Mucosa of descending colon (tissue), 3 donors: ENCODE results near the gene TRAK1. TPM values are rescaled to one million over a fixed set of nuclear protein-coding genes. Genes with fewer than 3 reads are reported as not detected.

Experiments used
- ATAC-seq: fragments of 200-7000 bp; cut with Tn5 transposase; one replicate; pipeline ENCODE4 v1.9.1; 2020; ENCODE audit warnings: mild to moderate bottlenecking, moderate library complexity
- DNase-seq, 3 donors: peaks; one replicate each; pipeline ENCODE4 v3.0.0-alpha.2; 2020
- H3K36me3 ChIP-seq: fragments of 200-600 bp; one replicate; pipeline ENCODE4 v1.8.0; 2021; ENCODE audit warnings: low read depth, mild to moderate bottlenecking
- H3K4me1 ChIP-seq: fragments of 200-600 bp; one replicate; pipeline ENCODE4 v1.8.0; 2021; ENCODE audit warnings: low read depth, mild to moderate bottlenecking
- H3K4me3 ChIP-seq: fragments of 200-600 bp; one replicate; pipeline ENCODE4 v1.8.0; 2021; ENCODE audit warnings: mild to moderate bottlenecking
- H3K9me3 ChIP-seq: fragments of 200-600 bp; one replicate; pipeline ENCODE4 v1.8.0; 2021; ENCODE audit warnings: mild to moderate bottlenecking
- intact Hi-C, 2 donors: fragments of 100-400 bp; cut with DNase I in 1 of 2; cut with micrococcal nuclease in 1 of 2; formaldehyde crosslinking; loops; one replicate each; pipeline versions ENCODE4 v1.11.0 to v1.11.1; 2022; cut with DNase I, micrococcal nuclease
- total RNA-seq, 3 donors: library from RNA; stranded (reverse); fragmentation: NEBNext Ultra II Directional in 2 of 3; extraction: Animal tissue kit (Norgen Biotek cat#: 25700) in 2 of 3; gene quantifications; one replicate each; pipeline versions ENCODE4 v1.2.1 to v1.2.4, GENCODE V29; 2021 to 2023
- TF ChIP-seq, protein P1 (sequence below): fragments of 200-600 bp; IDR thresholded peaks from one replicate; pipeline ENCODE4 v1.8.0; 2022; ENCODE audit warnings: antibody characterized with exemption, mild to moderate bottlenecking
- donor health status: DM: no; HTN: no; CAD: no; lungs with moderate emphysema.
- donor health status: DM: no; HTN: no; CAD: no.
- donor health status: DM: no; HTN: yes; CAD: no.

TRAK1 gene
- total RNA-seq, 3 donors from 2014 or later = 61.8 to 104 (median 83.4) TPM

DNA sequence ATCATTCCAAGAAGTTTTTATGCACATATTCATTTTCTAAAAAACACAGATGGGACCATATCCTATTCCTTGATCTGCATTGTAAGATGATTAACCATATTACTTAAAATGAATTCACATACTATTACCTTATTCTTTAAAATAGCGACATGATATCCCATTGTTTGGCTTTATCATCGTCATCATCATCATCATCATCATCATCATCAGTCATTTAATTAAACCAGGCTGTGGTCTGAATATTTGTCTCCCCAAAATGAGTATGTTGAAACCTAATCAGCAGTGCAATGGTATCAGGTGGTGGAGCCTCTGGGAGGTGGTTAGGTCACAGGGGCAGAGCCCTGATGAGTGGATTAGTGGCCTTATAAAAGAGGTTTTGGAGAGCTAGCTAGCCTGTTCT is 4.4 kb downstream of the TRAK1 start:
- Histone ChIP-seq H3K9me3 (no peaks in the 10 kb centered on the region), H3K4me1 (peaks cover 3% of the 10 kb centered on the region), H3K4me3 (no peak overlapping the region), H3K36me3 (no peaks in the 10 kb centered on the region)
- ATAC-seq (no peak), DNase-seq (no peak)
- intact Hi-C loops = loop anchor here in 1 of 2 donors (5.0 kb wide), 1 partner anchor 198 kb away; no protein-coding TSS in a partner anchor
- TF ChIP-seq, protein P1, sequence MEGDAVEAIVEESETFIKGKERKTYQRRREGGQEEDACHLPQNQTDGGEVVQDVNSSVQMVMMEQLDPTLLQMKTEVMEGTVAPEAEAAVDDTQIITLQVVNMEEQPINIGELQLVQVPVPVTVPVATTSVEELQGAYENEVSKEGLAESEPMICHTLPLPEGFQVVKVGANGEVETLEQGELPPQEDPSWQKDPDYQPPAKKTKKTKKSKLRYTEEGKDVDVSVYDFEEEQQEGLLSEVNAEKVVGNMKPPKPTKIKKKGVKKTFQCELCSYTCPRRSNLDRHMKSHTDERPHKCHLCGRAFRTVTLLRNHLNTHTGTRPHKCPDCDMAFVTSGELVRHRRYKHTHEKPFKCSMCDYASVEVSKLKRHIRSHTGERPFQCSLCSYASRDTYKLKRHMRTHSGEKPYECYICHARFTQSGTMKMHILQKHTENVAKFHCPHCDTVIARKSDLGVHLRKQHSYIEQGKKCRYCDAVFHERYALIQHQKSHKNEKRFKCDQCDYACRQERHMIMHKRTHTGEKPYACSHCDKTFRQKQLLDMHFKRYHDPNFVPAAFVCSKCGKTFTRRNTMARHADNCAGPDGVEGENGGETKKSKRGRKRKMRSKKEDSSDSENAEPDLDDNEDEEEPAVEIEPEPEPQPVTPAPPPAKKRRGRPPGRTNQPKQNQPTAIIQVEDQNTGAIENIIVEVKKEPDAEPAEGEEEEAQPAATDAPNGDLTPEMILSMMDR = no peak

DNA sequence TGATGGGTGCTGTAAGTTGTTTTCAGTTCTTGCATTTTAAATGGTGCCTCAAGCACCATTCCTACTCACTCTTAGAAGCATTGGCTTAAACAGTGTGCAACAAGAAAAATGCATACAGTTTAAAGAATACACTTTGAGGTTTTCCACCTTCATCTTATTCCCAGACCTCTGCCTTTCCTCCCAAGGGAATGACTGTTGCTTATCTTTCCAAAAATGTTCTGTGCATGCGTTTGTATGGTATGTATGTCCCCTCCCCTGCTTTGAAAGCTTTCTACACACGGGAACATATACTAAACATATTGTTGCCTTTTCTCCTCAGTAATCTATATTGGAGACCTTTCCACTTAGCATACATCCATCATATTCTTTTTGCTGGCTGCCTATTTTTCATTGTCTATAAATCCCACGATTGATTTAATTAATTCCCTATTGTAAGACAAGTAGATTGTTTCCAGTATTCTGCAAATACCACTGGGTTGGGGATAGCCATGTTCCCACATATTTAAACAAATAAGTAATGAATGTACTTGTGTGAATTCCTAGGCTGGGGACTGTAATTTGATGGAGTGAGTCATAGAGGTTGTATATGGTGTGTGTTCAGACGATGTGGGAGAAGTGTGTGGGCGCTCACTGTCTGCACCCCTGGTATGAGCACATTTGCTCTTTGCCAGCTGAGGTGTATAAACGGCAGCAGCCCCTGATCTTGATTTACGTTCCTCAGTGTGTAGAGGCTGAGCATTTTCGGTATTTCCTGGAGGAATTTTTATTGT is 5.8 kb downstream of the TRAK1 start:
- TF ChIP-seq, protein P1 = no peak
- ATAC-seq (no peak), DNase-seq (no peak)
- H3K4me1 ChIP-seq = peaks cover 3% of the 10 kb centered on the region
- no peak overlapping the region for H3K4me3 ChIP-seq
- intact Hi-C loops = loop anchor here in 1 of 2 donors (5.0 kb wide), 1 partner anchor 200 kb away; no protein-coding TSS in a partner anchor
- no peaks in the 10 kb centered on the region for H3K9me3 ChIP-seq
- H3K36me3 ChIP-seq = no peaks in the 10 kb centered on the region

DNA sequence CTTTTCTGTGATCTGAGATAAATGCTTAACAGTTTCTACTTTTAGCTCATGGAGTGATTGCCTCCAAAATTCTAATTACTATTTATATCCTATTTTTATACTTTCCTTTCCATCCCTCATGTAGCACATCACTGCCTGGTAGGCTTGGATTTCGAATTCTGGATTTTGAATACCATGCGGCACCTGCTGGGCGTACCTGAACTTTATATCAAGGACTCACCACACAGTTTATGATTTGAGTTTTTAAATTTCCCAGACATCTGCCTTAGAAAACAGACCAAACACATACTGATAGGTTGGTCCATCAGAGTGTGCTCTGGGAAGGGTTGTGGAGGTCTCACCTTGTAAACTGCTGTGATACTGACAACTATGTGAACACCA is 6.4 kb downstream of the TRAK1 start:
- DNase-seq = no peak
- no peak for ATAC-seq
- Histone ChIP-seq H3K4me3 (no peak overlapping the region), H3K36me3 (no peaks in the 10 kb centered on the region), H3K9me3 (no peaks in the 10 kb centered on the region), H3K4me1 (peaks cover 3% of the 10 kb centered on the region)
- intact Hi-C loops = loop anchor here in 1 of 2 donors (5.0 kb wide), 1 partner anchor 200 kb away; no protein-coding TSS in a partner anchor
- TF ChIP-seq, protein P1 = no peak

DNA sequence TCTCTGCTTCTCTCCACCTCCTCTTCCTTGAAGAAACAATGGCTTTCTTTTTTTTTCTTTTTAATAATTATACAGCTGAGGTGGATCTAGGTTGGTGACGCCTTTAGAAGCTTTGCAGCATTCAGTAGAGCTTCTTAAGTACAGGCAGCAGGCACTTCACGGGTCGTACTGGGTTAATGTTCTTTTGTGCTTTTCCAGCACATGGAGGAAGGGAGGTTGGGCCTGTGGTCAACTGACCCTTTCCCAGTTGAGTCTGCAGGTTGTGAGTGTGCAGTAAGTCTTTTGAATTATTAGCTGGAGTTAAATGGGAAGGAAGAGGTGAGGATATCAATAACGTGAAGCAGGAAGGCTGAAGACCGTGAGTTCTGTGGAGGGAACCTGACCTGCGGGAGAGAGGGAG is 7.0 kb downstream of the TRAK1 start:
- Histone ChIP-seq H3K4me3 (no peak overlapping the region), H3K9me3 (no peaks in the 10 kb centered on the region), H3K4me1 (peaks cover 3% of the 10 kb centered on the region), H3K36me3 (no peaks in the 10 kb centered on the region)
- intact Hi-C loops = loop anchor here in 1 of 2 donors (5.0 kb wide), 1 partner anchor 201 kb away; no protein-coding TSS in a partner anchor
- TF ChIP-seq, protein P1 = no peak
- DNase-seq (no peak), ATAC-seq (no peak)

DNA sequence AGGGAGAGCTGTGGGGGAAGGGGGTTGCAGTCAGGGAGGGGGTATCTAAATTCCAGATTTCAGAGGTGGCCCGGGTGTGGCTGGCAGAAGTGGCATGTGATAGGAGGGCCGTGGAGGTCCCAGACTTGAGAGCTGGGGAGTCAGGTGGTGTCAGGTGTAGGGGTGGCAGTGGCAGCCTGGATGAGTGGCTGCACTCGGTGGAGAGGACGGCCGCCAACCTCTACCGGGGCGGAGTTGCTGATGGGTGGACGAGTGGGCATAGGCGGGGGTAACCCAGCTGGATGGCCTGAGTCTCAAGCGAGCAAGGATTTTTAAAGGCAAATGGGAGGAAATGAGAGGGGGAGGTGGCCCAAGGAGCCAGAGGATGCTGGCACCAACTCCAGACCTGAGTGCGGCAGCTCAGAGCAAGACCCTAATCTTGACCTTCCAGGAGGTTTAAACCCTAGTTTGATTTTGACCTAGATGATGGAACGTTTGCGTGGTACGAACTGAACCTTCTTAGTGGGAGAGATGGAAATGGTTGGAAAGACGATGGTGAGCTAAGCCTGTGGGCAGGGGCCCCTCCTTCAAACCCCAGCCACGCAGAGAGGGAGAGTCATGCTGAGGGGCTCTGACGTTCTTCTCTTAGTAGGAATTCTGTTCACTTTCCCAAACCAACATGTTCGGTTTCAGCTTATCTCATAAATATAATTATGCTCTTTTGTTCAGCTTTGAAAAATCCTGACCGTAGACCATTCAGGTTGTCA is 8.0 kb downstream of the TRAK1 start:
- Histone ChIP-seq H3K4me1 (peaks cover 3% of the 10 kb centered on the region), H3K4me3 (no peak overlapping the region), H3K36me3 (no peaks in the 10 kb centered on the region), H3K9me3 (no peaks in the 10 kb centered on the region)
- DNase-seq (no peak), ATAC-seq (no peak)
- intact Hi-C loops = loop anchor here in 1 of 2 donors (5.0 kb wide), 1 partner anchor 202 kb away; no protein-coding TSS in a partner anchor
- TF ChIP-seq, protein P1 = no peak
